ENCODE results near the gene EYA4. TPM values are rescaled to one million over a fixed set of nuclear protein-coding genes. Genes with fewer than 3 reads are reported as not detected.

EYA4 gene
- total and polyA plus RNA-seq, 2 donors (not counting 1 experiment from before 2014, with no cell fraction given), result 4.6 to 38.0 TPM

DNA sequence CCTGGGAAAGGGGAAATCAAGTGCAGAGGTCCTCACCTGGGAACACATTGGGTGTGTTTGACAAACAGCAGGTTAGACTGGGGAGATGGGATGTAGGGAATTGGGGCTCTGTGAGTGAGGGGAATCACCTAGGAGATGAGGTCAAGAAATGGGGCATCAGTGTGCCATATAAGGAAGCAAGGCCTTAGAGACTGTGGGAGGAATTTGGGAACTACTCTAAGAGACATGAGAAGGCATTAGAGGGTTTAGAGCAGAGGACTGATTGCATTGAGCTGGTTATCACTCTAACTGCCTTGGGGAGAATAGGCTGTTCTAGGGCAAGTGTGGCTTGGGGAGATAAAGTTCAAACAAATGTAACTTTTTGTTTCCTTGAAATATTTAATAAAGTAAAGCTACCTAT is 189.9 kb downstream of the EYA4 start:
- H3K79me2 ChIP-seq (ENCODE audit: control insufficient read depth, insufficient read depth, low read length), result no peaks in the 10 kb centered on the region
- no peak overlapping the region for H3K27ac ChIP-seq (ENCODE audit: insufficient read depth, low read length)

GRCh38 chr6:133432021-133432989 is 191.1 kb downstream of the EYA4 start:
- no peak overlapping the region for H3K9ac ChIP-seq (ENCODE audit: insufficient read depth, low read length)
- H3K79me2 ChIP-seq (ENCODE audit: control insufficient read depth, insufficient read depth, low read length), result no peaks in the 10 kb centered on the region
- H4K20me1 ChIP-seq (ENCODE audit: control insufficient read depth, extremely low read depth, insufficient read depth, low read length), result no peaks in the 10 kb centered on the region
- H3K4me1 ChIP-seq (ENCODE audit: control insufficient read depth, extremely low read depth, insufficient read depth, low read length), result no peaks in the 10 kb centered on the region
- no peaks in the 10 kb centered on the region for H3K27me3 ChIP-seq (ENCODE audit: control insufficient read depth, insufficient read depth, low read length)
- H3K4me3 ChIP-seq (replicated peaks in 1 of 4; ENCODE audit: control extremely low read depth in 1 of 4, insufficient read depth in 1 of 4, low read depth in 3 of 4, low read length in 4 of 4), result no peak overlapping the region
- H3K27ac ChIP-seq (ENCODE audit: insufficient read depth, low read length), result no peak overlapping the region
- no peak overlapping the region for H3K4me2 ChIP-seq (ENCODE audit: extremely low read depth, insufficient read depth, low read length)
- H3K9me3 ChIP-seq (ENCODE audit: control insufficient read depth, insufficient read depth, low read depth, low read length), result no peaks in the 10 kb centered on the region
- no peak overlapping the region for H2AFZ ChIP-seq (ENCODE audit: low read length)
- DNase-seq (ENCODE audit: low read depth in 2 of 2), result no peak
- TF ChIP-seq CTCF (conservative IDR thresholded peaks at IDR 0.05 in 1 of 2, IDR thresholded peaks at IDR 0.05 in 1 of 2; ENCODE audit: low read depth in 1 of 2, low read length in 2 of 2) (no peak), EZH2 (IDR thresholded peaks at IDR 0.05; ENCODE audit: low read length, missing control alignments) (no peak)
- H3K36me3 ChIP-seq (ENCODE audit: control insufficient read depth, insufficient read depth, low read length), result no peaks in the 10 kb centered on the region

More for the DNA sequence above, 189.9 kb downstream of the EYA4 start:
- Histone ChIP-seq H4K20me1 (ENCODE audit: control insufficient read depth, extremely low read depth, insufficient read depth, low read length) (no peaks in the 10 kb centered on the region), H3K36me3 (ENCODE audit: control insufficient read depth, insufficient read depth, low read length) (no peaks in the 10 kb centered on the region), H3K4me3 (replicated peaks in 1 of 4; ENCODE audit: control extremely low read depth in 1 of 4, insufficient read depth in 1 of 4, low read depth in 3 of 4, low read length in 4 of 4) (no peak overlapping the region), H3K9ac (ENCODE audit: insufficient read depth, low read length) (no peak overlapping the region), H3K4me2 (ENCODE audit: extremely low read depth, insufficient read depth, low read length) (no peak overlapping the region), H3K9me3 (ENCODE audit: control insufficient read depth, insufficient read depth, low read depth, low read length) (no peaks in the 10 kb centered on the region), H3K27me3 (ENCODE audit: control insufficient read depth, insufficient read depth, low read length) (no peaks in the 10 kb centered on the region), H2AFZ (ENCODE audit: low read length) (no peak overlapping the region), H3K4me1 (ENCODE audit: control insufficient read depth, extremely low read depth, insufficient read depth, low read length) (no peaks in the 10 kb centered on the region)
- DNase-seq (ENCODE audit: low read depth in 2 of 2), result no peak
- TF ChIP-seq CTCF (conservative IDR thresholded peaks at IDR 0.05 in 1 of 2, IDR thresholded peaks at IDR 0.05 in 1 of 2; ENCODE audit: low read depth in 1 of 2, low read length in 2 of 2) (no peak), EZH2 (IDR thresholded peaks at IDR 0.05; ENCODE audit: low read length, missing control alignments) (no peak)

- Histone ChIP-seq H3K27me3 (ENCODE audit: control insufficient read depth, insufficient read depth, low read length) (no peaks in the 10 kb centered on the region), H3K9ac (ENCODE audit: insufficient read depth, low read length) (no peak overlapping the region), H3K4me2 (ENCODE audit: extremely low read depth, insufficient read depth, low read length) (no peak overlapping the region), H3K4me3 (replicated peaks in 1 of 4; ENCODE audit: control extremely low read depth in 1 of 4, insufficient read depth in 1 of 4, low read depth in 3 of 4, low read length in 4 of 4) (no peak overlapping the region), H3K36me3 (ENCODE audit: control insufficient read depth, insufficient read depth, low read length) (no peaks in the 10 kb centered on the region), H3K4me1 (ENCODE audit: control insufficient read depth, extremely low read depth, insufficient read depth, low read length) (no peaks in the 10 kb centered on the region), H3K79me2 (ENCODE audit: control insufficient read depth, insufficient read depth, low read length) (no peaks in the 10 kb centered on the region), H2AFZ (ENCODE audit: low read length) (no peak overlapping the region), H4K20me1 (ENCODE audit: control insufficient read depth, extremely low read depth, insufficient read depth, low read length) (no peaks in the 10 kb centered on the region), H3K9me3 (ENCODE audit: control insufficient read depth, insufficient read depth, low read depth, low read length) (no peaks in the 10 kb centered on the region), H3K27ac (ENCODE audit: insufficient read depth, low read length) (no peak overlapping the region)
- TF ChIP-seq CTCF (conservative IDR thresholded peaks at IDR 0.05 in 1 of 2, IDR thresholded peaks at IDR 0.05 in 1 of 2; ENCODE audit: low read depth in 1 of 2, low read length in 2 of 2) (no peak), EZH2 (IDR thresholded peaks at IDR 0.05; ENCODE audit: low read length, missing control alignments) (no peak)
- peak in 1 of 2 donors; percentile 12 for DNase-seq (ENCODE audit: low read depth in 2 of 2)
Observed at GRCh38 chr6:133435065-133435728, 194.0 kb downstream of the EYA4 start.
